HG03139 (cell line): ENCODE measurements around the gene TGFBRAP1.
"Not testable (repeated sequence)": the region's sequence is repeated elsewhere in the genome, so short reads cannot be mapped to it uniquely, and the experiment has no call there.

Experiments used
- ATAC-seq: cut with Tn5 transposase; IDR thresholded peaks from one replicate; pipeline ENCODE4 v1.9.1; 2021; ENCODE audit not compliant: unreplicated experiment

The TGFBRAP1 gene

DNA sequence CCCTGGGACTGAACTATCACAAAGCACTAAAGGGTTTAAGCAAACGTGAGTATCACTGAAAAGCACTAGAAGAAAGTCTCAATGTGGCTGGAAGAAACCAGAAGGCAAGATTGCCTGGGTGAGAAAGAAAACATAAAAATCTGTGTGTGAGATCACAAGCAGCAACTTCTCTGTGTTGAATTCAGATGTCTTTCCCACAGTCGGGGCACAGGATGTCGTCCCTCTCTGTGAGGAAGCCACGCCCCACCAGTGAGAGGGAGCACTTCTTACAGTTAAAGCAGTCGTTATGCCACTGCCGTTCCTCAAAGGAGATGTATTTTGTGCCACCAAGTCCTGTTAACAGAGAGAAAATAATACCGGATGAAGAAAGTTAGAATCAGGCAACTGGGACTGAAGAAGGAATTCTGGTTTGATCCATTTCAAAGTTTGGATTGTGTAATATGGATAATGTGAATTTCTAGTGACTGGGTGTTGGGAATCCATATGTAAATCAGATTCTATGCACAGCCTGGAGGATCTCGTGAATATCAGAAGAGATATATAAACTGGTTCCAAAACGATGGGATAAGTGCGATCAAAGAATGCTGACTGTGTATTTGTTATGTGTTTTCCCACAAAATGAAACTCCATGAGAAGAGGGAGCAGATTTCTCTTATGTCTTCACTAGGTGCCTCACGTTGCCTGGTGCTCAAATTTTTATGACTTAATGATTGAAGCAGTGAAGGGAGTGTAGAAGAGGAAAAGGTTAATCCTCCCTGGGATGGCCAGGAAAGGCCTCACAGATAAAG, 31.8 kb upstream of the TGFBRAP1 start:
- ATAC-seq: no peak

DNA sequence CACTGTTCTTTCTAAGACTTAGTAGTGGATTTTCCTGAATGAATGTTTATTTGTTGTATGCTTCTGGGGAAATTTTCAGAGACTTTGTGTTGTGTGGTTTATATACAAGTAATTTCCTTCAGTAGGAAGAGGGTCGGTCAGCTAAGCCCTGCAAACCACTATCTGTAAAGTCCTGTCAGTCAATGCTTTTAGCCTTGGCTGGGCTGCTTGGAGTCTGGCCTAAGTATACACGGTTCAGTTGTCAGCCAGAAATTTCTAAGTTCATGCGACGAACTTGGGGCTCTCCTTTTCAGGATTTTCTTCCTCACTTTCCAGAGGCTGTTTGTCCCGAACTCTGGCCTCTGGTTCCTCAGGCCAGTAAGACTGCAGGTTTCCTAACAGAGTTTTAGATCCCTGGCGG, 29.1 kb upstream of the TGFBRAP1 start:
- ATAC-seq: no peak

DNA sequence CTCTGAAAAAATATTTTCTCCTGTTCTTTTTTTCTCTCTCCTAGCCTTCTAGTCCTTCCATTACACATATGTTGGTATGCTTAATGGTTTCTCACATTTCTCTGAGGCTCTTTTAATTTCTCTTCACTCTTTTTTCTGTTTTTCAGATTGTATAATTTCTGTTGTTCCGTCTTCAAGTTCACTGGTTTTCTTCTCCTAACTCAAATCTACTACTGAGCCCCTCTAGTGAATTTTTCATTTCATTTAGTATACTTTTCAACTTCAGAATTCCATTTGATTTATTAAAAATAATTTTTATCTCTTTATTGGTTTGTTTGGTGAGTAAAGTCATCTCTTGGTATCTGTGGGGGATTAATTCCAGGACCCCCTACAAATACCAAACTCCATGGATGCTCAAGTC, 27.6 kb upstream of the TGFBRAP1 start:
- no peak for ATAC-seq

DNA sequence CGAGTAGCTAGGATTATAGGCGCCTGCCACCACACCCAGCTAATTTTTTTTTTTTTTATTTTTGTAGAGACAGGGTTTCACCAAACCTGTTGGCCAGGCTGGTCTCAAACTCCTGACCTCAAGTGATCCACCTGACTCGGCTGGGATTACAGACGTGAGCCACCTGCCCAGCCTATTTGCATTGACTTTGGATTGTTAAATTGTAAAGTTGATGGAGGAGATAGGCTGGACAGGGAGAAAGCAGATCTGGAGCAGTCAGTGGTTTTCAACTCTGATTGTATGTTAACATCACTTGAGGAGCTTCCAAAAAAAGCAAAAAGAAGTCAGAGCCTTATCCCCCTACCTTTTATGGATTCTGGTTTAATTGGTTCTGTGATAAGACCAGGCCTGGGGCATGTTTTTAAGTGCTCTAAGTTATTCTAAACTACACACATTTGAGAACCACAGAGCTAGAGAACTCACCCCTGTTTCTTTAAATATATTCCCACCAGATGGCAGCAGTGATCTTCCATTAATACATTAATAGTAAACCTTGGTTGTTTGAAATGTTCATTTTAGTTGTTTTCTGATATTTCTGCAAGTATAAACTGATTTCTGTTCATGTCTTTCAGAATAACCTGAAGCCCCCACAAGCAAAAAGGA, 15.3 kb upstream of the TGFBRAP1 start:
- no peak for ATAC-seq

DNA sequence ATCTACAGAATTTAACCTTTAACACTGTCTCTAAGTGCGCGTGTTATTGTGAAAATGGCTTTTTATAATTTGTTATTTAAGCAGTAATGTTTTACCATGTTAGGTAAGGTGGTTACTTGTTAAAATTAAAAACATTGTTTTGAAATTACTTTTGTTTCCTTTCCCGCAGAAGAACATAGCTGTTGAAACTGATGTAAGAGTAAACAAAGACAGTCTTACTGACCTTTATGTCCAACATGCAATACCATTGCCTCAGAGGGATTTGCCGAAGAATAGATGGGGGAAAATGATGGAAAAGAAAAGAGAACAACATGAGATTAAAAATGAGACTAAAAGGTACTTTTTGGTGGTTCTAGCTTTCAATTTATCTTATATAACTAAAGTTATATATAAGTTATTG, 9.9 kb upstream of the TGFBRAP1 start:
- no peak for ATAC-seq

DNA sequence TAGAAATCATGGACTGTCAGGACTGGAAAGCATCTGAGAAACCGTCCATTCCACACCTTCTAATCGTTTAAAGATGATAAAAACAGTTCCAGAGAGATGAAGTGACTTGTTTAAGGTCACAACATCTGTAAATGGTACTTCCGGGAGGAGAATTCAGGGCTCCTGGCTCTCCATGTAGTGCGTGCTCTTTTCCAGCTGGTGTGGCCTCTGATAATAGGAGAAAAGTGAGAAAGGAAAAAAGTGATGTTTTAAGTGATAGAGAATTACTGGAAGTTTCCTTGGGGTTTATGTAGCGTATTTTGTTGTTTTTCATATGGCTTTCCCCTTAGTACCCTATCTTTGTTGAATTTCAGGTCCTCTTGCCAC, 8.5 kb upstream of the TGFBRAP1 start:
- ATAC-seq: no peak

DNA sequence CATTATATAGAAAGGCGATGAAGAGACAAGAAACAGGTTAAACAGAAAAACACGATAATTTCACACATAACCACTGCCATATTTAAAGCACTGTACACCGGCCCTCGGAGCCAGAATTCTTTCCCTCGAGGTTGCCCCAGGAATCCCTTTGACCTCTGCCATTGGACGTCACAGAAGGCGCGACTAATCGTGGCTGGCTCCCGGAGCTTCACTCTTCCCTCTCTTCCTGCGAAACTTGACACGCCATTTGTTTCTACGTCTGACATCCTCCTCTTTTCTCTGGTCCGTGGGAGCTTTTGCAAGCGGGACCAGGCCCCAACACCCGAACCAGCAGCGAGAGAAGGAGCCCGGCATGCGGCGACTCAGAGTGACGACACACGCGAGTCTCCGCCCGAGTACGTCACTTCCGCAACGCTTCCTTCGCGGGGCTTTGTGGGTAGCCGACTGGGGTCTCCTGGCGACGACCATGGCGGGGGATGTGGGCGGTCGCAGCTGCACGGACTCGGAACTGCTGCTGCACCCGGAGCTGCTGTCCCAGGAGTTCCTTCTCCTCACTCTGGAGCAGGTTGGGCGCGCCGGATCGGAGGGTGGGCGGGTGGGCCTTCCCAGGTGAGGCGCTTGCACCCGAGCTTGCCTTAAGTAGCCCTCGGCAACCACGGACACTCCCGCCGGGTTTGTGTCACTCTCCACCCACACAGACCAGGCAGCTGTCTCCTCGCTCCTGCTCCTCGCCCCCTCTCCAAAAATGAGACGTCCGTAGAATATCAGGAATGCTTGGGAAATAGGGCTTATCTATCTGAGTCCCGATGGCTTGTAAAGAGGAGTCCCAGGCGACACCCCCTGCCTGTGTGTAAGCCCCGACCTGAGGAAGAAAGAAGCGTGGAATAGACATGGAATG, 7.8 kb upstream of the TGFBRAP1 start, which contains the start of gene C2orf49:
C2orf49 (plus strand) TSS at position 419 of the 898 bp plus-strand sequence; CDS start at position 467, 48 bp downstream.
- ATAC-seq: peak; percentile 88

DNA sequence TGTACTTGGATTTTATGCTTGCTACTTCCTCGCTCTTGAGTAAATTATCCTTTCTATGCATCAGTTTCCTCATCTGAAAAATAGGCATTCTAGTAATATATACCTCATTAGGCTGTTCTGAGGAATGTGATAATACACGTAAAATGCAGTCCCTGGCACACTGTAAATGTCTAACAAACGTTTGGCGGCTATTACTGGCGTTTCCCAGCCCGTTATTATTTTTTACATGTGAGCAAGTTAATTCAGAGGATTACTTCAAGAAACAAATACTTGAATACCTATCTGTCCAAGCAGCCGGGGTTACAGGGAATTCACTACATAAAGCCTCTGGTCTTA, 7.2 kb upstream of the TGFBRAP1 start:
- no peak for ATAC-seq

DNA sequence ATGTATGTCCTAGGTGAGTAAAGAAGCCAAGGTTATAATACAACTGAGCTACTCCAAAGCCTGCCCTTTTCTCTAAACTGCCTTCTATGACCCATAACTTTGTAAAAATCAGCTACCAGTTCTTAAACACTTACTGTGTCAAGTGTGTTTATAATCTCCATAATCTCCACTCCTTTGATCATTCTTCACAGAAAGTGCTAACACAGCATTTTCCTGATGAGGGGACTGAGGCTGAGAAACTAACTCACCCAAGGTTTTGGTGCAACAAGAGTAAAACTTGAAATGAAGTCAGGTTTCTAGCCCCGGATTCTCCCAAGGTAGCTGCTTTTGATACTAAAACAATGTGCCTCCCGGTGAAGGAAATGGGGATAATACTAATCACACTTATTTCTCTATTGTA, 5.9 kb upstream of the TGFBRAP1 start:
- no peak for ATAC-seq

DNA sequence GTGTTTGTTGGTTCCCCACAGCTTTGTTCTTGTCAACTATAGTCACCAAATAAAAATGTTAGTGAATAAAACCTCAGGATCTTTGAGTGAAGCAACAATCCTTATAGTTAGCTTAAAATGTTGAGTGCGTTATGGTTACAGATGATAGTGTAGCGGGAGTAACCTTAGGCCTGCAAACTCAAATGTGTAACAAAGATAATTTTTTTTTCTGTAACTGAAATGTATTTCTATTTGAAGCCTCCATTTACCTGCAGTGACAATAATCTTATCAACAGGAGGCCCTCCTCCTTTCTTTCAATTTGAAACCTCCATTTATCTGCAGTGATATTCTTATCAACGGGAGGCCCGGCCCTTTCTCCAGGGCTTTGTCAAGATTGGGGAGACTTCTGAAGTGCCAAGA, 4.7 kb upstream of the TGFBRAP1 start:
- ATAC-seq: no peak

DNA sequence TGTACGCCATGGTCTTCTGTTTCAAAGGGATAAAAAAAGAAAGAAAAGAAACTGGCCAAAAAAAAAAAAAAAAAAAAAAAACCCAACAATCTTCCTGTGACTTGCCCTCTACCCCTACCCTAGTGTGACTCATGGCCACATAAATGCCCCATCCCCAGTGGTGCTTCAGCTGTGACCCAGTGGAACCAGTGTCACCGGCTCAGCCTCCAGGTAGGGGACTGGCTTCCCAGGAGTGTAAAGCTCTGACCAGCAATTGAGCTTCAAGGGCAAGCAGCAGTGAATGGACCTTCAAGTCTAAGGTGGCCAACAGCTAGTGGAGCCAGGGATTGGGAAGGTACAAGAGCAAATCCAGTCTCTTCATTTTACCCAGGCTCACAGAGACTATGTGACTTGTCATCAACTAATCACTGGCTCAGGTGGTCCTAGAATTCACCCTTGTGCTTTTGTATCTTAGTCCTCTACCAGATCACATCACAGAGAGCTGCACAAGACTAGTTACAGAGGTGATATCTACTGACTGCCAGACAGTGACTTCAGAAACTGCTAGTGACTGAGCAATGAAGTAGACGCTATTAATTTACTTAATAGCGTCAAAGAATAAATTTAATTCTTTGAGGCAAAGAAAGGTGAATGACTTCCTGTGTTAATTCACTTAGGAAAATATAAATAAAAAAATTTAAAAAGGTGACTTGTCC, 1.3 kb upstream of the TGFBRAP1 start:
- no peak for ATAC-seq

DNA sequence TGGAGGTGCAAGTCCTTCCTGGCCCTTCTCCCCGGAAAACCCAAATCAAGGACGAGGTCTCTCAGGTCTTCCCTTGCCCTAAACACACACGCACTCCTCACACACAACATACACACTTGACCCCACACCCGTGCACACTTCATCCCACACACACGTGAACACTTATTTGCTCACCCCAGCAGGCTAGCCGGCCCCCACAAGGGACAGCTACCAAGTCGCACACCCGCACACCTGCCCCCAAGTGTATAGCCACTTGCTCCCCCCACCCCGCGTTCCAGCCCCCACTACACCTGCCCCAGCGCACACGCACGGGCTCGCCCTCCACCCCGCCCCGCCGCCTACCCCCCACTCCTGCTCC, 359 bp downstream of the TGFBRAP1 start:
- peak; percentile 6 for ATAC-seq

DNA sequence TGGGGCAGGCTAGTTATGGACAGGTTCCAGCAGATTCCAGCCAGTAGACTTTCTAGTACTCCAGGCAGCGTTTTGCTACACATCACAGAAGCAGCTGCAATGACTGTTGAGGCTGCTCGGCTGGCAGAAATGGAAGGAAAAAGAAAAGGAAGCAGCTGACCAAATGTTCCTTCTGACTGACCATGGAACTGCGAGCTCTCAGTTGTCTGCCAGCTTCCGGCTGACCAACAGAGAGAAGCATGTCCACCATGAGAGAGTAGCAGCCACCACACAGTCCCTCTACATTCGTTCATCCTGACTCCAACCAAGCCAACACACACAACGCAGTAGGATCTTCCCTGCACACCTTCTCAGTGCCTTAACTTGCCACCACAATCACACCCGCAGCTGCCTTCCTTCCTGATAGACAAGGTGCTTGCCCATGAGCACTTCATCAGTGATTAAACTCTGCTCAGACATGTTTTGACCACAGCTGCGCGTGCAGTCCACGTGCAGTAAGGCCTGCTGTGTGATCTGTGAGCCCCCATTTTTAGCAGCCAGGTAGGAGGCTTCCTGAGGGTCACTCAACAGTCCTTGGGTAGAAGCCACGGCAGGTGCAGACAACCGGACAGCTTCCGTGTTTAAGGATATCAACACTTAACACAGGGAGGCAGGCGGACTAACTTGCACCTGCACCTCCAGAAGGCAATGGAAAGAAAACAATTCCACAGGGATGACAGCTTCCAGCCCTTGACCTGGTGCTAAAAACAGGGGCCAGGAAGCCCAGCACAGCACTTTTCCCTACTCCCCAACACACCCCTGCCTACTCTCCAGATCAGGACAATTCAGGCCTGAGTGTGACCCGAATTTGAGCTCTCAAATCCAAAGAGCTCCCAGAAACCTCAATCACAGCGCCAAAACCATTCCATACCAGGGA, 996 bp downstream of the TGFBRAP1 start:
- no peak for ATAC-seq

DNA sequence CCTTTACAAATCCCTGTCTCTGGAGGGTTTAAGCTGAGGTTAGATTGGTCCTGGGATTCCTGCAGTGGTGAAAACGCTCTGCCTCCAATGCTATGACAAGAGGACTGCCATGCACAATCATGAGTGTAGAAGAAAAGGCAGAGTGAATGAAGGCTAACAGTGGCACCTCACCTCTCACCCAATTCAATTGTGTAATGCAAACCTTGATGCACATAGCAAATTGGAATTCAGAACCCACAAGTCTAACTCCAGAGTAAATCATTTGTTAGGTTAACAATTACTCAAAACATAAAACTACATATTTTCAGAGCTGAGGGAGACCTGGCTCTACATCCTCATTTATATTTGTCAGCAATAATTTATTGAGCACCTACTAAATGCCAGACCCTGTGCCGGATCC, 1.8 kb downstream of the TGFBRAP1 start:
- no peak for ATAC-seq

DNA sequence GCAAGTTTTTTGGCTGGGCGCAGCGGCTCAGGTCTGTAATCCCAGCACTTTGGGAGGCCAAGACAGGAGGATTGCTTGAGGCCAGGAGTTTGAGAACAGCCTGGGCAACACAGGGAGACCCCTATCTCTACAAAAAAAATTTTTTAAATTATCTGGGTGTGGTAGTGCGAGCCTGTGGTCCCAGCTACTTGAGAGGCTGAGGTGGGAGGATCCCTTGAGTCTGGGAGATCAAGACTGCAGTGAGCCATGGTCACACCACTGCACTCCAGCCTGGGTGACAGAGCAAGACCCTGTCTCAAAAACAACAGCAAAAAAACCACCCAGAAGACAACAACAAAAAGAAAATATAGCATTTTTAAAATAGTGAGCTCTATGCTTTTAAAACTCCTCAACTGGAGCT, 2.3 kb downstream of the TGFBRAP1 start:
- ATAC-seq: not testable (repeated sequence)

DNA sequence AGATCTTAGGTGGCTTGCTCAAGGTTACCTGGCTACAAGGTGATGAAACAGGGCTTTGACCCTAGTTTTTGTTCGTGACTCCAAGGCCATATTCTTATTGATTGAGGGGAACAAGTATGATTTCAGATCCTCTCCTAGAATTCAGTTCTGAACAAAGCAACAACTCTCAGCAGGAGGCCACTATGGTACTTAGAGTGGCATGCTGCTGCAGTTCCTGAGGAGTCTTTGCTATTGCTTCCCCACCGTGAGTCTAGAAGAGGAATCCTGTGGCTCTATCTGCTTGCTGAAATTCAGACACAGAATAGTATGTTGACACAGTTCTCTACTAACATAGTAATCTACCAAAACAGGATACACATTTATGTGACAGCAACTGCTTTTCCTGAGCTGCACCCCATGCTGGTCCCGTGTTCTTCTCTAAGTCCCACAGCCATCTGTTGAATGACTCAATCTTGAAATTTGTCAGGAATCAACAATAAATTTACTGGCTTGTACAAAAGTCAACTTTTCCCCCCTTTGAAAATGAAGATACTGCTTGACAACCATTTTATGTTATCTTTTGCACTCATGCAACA, 4.1 kb downstream of the TGFBRAP1 start:
- no peak for ATAC-seq

DNA sequence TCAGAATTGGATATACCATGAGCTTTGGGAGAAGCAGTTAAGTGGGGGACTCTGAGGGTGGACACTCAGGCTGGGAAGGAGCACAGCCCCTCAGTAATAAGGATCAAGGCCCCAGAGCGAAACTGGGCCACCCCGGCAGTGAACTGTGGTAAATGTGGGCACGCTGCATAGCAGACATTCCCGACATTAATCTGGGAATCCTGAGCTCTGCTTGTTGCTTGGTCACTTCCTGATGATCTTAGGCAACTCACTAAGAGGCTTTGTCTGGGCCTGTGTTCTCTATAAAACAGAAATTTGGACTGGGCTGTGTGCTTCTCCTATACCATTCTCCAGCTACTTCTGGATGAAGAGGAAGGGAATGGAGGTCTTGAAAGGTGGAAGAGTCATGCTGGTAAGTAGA, 4.8 kb downstream of the TGFBRAP1 start:
- ATAC-seq: no peak

DNA sequence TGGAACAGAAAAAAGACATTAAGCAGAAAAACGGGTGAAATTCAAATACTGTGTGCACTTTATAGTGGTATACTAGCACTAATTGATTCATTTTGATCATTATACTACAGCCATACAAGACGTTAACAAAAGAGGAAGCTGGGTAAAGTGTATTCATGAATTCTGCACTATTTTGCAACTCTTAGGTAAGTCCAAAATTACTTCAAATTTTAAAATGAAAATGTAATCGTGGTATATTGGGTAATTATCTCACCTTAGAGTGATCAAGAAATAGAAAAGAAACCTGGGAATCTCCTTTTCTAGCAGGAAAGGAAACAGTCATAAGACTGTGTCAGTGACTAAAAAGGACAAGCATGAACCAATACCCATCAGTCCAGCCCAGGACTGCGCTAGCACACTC, 5.4 kb downstream of the TGFBRAP1 start:
- ATAC-seq: no peak

DNA sequence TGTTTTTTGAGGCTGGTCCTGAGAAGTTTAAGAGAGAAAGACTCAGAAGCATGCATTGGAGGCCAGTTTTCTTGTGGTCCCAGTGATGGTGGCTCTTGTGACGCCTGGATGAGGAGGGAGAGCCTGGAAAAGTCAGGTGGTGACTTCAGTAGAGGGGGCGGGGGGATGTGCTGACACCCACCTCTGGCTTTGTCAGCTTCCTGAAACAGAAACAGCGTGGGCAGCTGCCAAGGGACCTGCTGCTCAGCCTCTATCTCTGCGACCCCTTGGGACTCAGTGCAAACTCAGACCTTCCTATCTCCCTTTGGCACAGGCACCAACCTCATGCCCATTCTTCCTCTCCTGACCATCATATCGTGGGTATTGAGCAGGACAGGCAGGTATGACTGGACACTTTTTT, 6.4 kb downstream of the TGFBRAP1 start:
- ATAC-seq: no peak
